ENCODE results near the gene LCN1. TPM values are rescaled to one million over a fixed set of nuclear protein-coding genes. Genes with fewer than 3 reads are reported as not detected.

Gene LCN1
- total and polyA plus RNA-seq, 2 experiments from 2014 or later: 0.27 TPM; not detected in 1

- TF ChIP-seq ZNF462 (CRISPR knock-in tag; IDR thresholded peaks at IDR 0.05): no peak
- no peak for TF ChIP-seq POLR2AphosphoS5 (IDR thresholded peaks at IDR 0.05; ENCODE audit: low read depth)
- TF ChIP-seq NANOG (IDR thresholded peaks at IDR 0.05; ENCODE audit: borderline replicate concordance): no peak
Measured at GRCh38 chr9:135561391-135562234, 40.4 kb downstream of the LCN1 start, which contains the start of gene PAEP (continued).

DNA sequence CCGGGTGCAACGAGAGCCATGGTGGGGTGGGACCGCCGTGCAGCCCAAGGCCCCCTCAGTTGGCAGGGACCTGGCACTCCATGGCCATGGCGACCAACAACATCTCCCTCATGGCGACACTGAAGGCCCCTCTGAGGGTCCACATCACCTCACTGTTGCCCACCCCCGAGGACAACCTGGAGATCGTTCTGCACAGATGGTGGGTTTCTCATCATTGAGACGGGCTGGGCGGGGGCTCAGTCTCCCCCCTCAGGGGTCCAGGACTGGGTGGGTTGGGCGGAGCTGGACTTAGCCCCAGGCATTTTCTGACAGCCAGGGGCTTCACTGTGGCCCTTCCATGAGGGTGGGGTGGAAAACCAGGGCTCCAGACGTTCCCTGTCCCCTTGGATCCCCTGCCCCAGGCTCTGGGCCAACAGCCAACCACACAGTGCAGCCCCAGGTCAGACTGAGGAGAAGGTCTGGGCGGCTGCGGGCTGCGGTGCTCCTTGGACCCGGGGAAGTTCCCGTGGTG is 41.0 kb downstream of the LCN1 start:
- Histone ChIP-seq H3F3A (replicated peaks; ENCODE audit: low read depth) (no peaks in the 10 kb centered on the region), H3K4me2 (no peak overlapping the region), H3K4me1 (ENCODE audit: insufficient read depth) (no peaks in the 10 kb centered on the region), H4K20me1 (replicated peaks; ENCODE audit: insufficient read depth) (no peaks in the 10 kb centered on the region), H2AFZ (no peak overlapping the region), H3K27me3 (ENCODE audit: insufficient read depth) (no peaks in the 10 kb centered on the region), H3K36me3 (ENCODE audit: insufficient read depth) (no peaks in the 10 kb centered on the region), H3K79me2 (replicated peaks; ENCODE audit: insufficient read depth) (no peaks in the 10 kb centered on the region), H3K4me3 (no peak overlapping the region), H3K27ac (ENCODE audit: low read depth) (no peak overlapping the region), H3K9me2 (ENCODE audit: insufficient read depth) (no peaks in the 10 kb centered on the region)
- ATAC-seq (no peak), DNase-seq (ENCODE audit: low spot score) (no peak)
- Mint-ChIP-seq H3K9me3 (no peaks in the 10 kb centered on the region), H3K27me3 (ENCODE audit: insufficient read depth, low read depth, poor library complexity) (peaks cover 6% of the 10 kb centered on the region), H3K36me3 (ENCODE audit: low read depth) (no peaks in the 10 kb centered on the region), H3K4me1 (0 out of 3 replicates have a peak, but pooled peaks cover 3% of the 10 kb centered on the region), H3K27ac (no peak overlapping the region), H3K4me3 (no peak overlapping the region)
- no peak for TF ChIP-seq ZNF331 (CRISPR knock-in tag; IDR thresholded peaks at IDR 0.05; ENCODE audit: low read depth)
- no peak for TF ChIP-seq CREB1 (CRISPR knock-in tag; IDR thresholded peaks at IDR 0.05; ENCODE audit: low read depth)
- no peak for TF ChIP-seq JUNB (IDR thresholded peaks at IDR 0.05; ENCODE audit: unreplicated experiment)
- no peak for TF ChIP-seq REST (IDR thresholded peaks at IDR 0.05; ENCODE audit: unreplicated experiment)
- TF ChIP-seq, protein P1, sequence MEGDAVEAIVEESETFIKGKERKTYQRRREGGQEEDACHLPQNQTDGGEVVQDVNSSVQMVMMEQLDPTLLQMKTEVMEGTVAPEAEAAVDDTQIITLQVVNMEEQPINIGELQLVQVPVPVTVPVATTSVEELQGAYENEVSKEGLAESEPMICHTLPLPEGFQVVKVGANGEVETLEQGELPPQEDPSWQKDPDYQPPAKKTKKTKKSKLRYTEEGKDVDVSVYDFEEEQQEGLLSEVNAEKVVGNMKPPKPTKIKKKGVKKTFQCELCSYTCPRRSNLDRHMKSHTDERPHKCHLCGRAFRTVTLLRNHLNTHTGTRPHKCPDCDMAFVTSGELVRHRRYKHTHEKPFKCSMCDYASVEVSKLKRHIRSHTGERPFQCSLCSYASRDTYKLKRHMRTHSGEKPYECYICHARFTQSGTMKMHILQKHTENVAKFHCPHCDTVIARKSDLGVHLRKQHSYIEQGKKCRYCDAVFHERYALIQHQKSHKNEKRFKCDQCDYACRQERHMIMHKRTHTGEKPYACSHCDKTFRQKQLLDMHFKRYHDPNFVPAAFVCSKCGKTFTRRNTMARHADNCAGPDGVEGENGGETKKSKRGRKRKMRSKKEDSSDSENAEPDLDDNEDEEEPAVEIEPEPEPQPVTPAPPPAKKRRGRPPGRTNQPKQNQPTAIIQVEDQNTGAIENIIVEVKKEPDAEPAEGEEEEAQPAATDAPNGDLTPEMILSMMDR (conservative IDR thresholded peaks at IDR 0.05; ENCODE audit: low read depth in 2 of 2): no peak
- TF ChIP-seq, protein P2, sequence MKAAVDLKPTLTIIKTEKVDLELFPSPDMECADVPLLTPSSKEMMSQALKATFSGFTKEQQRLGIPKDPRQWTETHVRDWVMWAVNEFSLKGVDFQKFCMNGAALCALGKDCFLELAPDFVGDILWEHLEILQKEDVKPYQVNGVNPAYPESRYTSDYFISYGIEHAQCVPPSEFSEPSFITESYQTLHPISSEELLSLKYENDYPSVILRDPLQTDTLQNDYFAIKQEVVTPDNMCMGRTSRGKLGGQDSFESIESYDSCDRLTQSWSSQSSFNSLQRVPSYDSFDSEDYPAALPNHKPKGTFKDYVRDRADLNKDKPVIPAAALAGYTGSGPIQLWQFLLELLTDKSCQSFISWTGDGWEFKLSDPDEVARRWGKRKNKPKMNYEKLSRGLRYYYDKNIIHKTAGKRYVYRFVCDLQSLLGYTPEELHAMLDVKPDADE (IDR thresholded peaks at IDR 0.05): no peak
- no peak for TF ChIP-seq NANOG (IDR thresholded peaks at IDR 0.05; ENCODE audit: borderline replicate concordance)
- TF ChIP-seq EZH2phosphoT487 (IDR thresholded peaks at IDR 0.05; ENCODE audit: unreplicated experiment): no peak

Data from GM23338 (cell line).